HepG2 (cell line): ENCODE measurements around the gene LIMCH1. TPM values are rescaled to one million over a fixed set of nuclear protein-coding genes. Genes with fewer than 3 reads are reported as not detected.

Experiments
- ATAC-seq: fragments of 200-7000 bp; cut with Tn5 transposase; 3 replicates; pipeline ENCODE4 v1.9.1; 2020; ENCODE audit warnings: mild to moderate bottlenecking, moderate library complexity
- BruUV-seq: library from RNA; stranded (reverse); fragments of 400-500 nt; replicated peaks from 2 replicates; lab custom pipeline; 2021; lab: Mats Ljungman, UMichigan
- CTCF ChIA-PET: fragments of 300-600 bp; formaldehyde crosslinking; extraction: SDS; loops from one replicate; lab custom pipeline; 2021; ENCODE audit warnings: low total read pairs, inconsistent platforms, low intra/inter-chr PET ratio; lab: Yijun Ruan, JAX
- POLR2A ChIA-PET: fragments of 350-600 bp; sonication (Branson Sonifier 250); formaldehyde crosslinking; loops from one replicate; lab custom pipeline; 2020; ENCODE audit warnings: antibody characterized with exemption, inconsistent platforms; lab: Yijun Ruan, JAX
- DNase-seq: peaks from one replicate; pipeline ENCODE4 v3.0.0-alpha.2; 2015; ENCODE audit warnings: low spot score
- FAIRE-seq: peaks from 3 replicates; lab custom pipeline; 2011; peaks lifted over from hg19 to GRCh38; lab: Jason Lieb, UNC
- H2AFZ ChIP-seq: one replicate; pipeline ENCODE4 v1.6.1; 2011; ENCODE audit warnings: low read length, inconsistent platforms
- H3K27ac ChIP-seq: fragments of 300-600 bp; 3 replicates; pipeline ENCODE4 v1.8.0; 2011; ENCODE audit warnings: mixed run types, mild to moderate bottlenecking, mixed read lengths, low read length, inconsistent platforms; ENCODE audit not compliant: insufficient read depth; ENCODE audit errors: extremely low read length
- H3K27me3 ChIP-seq, 2 experiments: fragments of 200-600 bp in 1 of 2; 2 replicates in 1 of 2; 3 replicates in 1 of 2; pipeline versions ENCODE4 v1.6.0 to v1.8.0; 2011; ENCODE audit warnings: low read length in 2 of 2, mild to moderate bottlenecking in 2 of 2, moderate library complexity in 2 of 2, inconsistent platforms in 1 of 2; ENCODE audit not compliant: insufficient read depth in 2 of 2, control insufficient read depth in 1 of 2
- H3K36me3 ChIP-seq, 2 experiments: fragments of 200-600 bp in 1 of 2; replicated peaks in 1 of 2; 2 replicates in 1 of 2; 3 replicates in 1 of 2; pipeline versions ENCODE4 v1.5.1 to v1.8.0; 2011; ENCODE audit warnings: low read length in 2 of 2, inconsistent platforms in 1 of 2; ENCODE audit not compliant: insufficient read depth in 2 of 2, control insufficient read depth in 1 of 2
- H3K4me1 ChIP-seq: 2 replicates; pipeline ENCODE4 v1.5.1; 2012; ENCODE audit warnings: low read length, inconsistent platforms; ENCODE audit not compliant: insufficient read depth
- H3K4me2 ChIP-seq: 2 replicates; pipeline ENCODE4 v1.6.0; 2011; ENCODE audit warnings: low read depth, low read length, inconsistent platforms
- H3K4me3 ChIP-seq, 3 experiments: fragments of 200-600 bp in 1 of 3; sonication (generic), shearing (Covaris generic) in 1 of 3; replicated peaks in 1 of 3; 2 replicates each; pipeline ENCODE4 v1.5.1; 2011 to 2016; ENCODE audit warnings: low read length in 3 of 3, inconsistent platforms in 2 of 3, low read depth in 2 of 3, mild to moderate bottlenecking in 2 of 3, control low read depth in 1 of 3, mixed read lengths in 1 of 3; ENCODE audit not compliant: insufficient read depth in 1 of 3
- H3K79me2 ChIP-seq: one replicate; pipeline ENCODE4 v1.6.1; 2011; ENCODE audit warnings: low read length, inconsistent platforms; ENCODE audit not compliant: insufficient read depth
- H3K9ac ChIP-seq: 2 replicates; pipeline ENCODE4 v1.6.0; 2011; ENCODE audit warnings: mild to moderate bottlenecking, low read depth, low read length, inconsistent platforms; ENCODE audit not compliant: insufficient read depth
- H3K9me3 ChIP-seq: 2 replicates; pipeline ENCODE4 v1.5.1; 2012; ENCODE audit warnings: mild to moderate bottlenecking, low read length
- H4K20me1 ChIP-seq: 2 replicates; pipeline ENCODE4 v1.6.0; 2011; ENCODE audit warnings: inconsistent platforms, mild to moderate bottlenecking, low read length, moderate library complexity; ENCODE audit not compliant: insufficient read depth
- CENPX ChIP-seq: sonication (generic); formaldehyde crosslinking; IDR thresholded peaks from 2 replicates; pipeline ENCODE4 v1.9.0; 2021; ENCODE audit warnings: mild to moderate bottlenecking, missing genetic modification reagents, moderate library complexity
- POGK ChIP-seq: sonication (generic); formaldehyde crosslinking; conservative IDR thresholded peaks from 2 replicates; pipeline ENCODE4 v1.8.0; 2022; ENCODE audit warnings: mild to moderate bottlenecking, moderate library complexity, missing genetic modification reagents
- SKI ChIP-seq: fragments of 450-650 bp; IDR thresholded peaks from one replicate; pipeline ENCODE4 v1.6.1; 2018; ENCODE audit warnings: mild to moderate bottlenecking; ENCODE audit not compliant: partially characterized antibody
- ZNF768 ChIP-seq: sonication (generic); formaldehyde crosslinking; IDR thresholded peaks from 2 replicates; pipeline ENCODE4 v1.4.0; 2020; ENCODE audit warnings: missing genetic modification reagents
- WGBS: methylation state at CpG from one replicate; pipeline ENCODE4 v1.1.6; 2017; ENCODE audit warnings: low lambda C conversion rate; 5-methylcytosine and 5-hydroxymethylcytosine counted together
- in situ Hi-C: cut with HindIII; loops from 2 replicates; pipeline ENCODE4 v1.10.0; 2017; ENCODE audit warnings: low pct_unique_long_range_greater_than_20kb; ENCODE audit not compliant: extremely low pct_ligation_motif_present
- intact Hi-C: fragments of 100-400 bp; cut with micrococcal nuclease; formaldehyde crosslinking; loops from one replicate; pipeline ENCODE4 v1.10.0; 2022; ENCODE audit not compliant: unreplicated experiment
- polyA plus RNA-seq, 8 experiments: library from polyadenylated mRNA; depleted of rRNA in 3 of 8; stranded (reverse) in 7 of 8; unstranded in 1 of 8; fragments of >200 nt; fragmentation: Illumina TruSeq in 4 of 8; extraction: Trizol in 4 of 8; gene quantifications; 2 replicates each; pipeline versions ENCODE4 v1.2.1 to v1.2.3, GENCODE V29; 2011 to 2016; ENCODE audit warnings: low read depth in 4 of 8, missing spikeins in 1 of 8, mixed read lengths in 1 of 8; ENCODE audit not compliant: insufficient read depth in 1 of 8
- total RNA-seq, 5 experiments: library from RNA; depleted of rRNA; stranded (reverse); fragments of >200 nt; fragmentation: Illumina TruSeq; extraction: Trizol; gene quantifications; 2 replicates each; pipeline ENCODE4 v1.2.3, GENCODE V29; 2016; ENCODE audit warnings: low read depth in 1 of 5

Gene LIMCH1
- total and polyA plus RNA-seq, 2 of the 13 experiments (the other 11 are each of a cell fraction or from before 2014, with no cell fraction given), result 0.04 TPM; not detected in 1

GRCh38 chr4:41718907-41719306 is 180.9 kb downstream of the LIMCH1 start:
- no TSS peak for BruUV-seq
- Histone ChIP-seq H3K9me3 (no peaks in the 10 kb centered on the region), H3K4me2 (no peak overlapping the region), H3K27me3 (no peaks in the 10 kb centered on the region; a peak in 1 of 5 replicates), H3K9ac (no peak overlapping the region), H3K4me3 (no peak overlapping the region), H3K27ac (no peak overlapping the region), H3K36me3 (no peaks in the 10 kb centered on the region), H3K4me1 (no peaks in the 10 kb centered on the region), H4K20me1 (no peaks in the 10 kb centered on the region), H2AFZ (no peak overlapping the region), H3K79me2 (no peaks in the 10 kb centered on the region)
- intact Hi-C loops, result no loop called here
- ChIA-PET POLR2A (no interaction called here), CTCF (no interaction called here)
- DNase-seq (no peak), ATAC-seq (no peak), FAIRE-seq (no peak)
- in situ Hi-C loops, result no loop called here
- no peak for TF ChIP-seq ZNF768
- no peak for TF ChIP-seq CENPX
- TF ChIP-seq POGK (CRISPR knock-in tag), result no peak

- H3K4me1 ChIP-seq, result no peaks in the 10 kb centered on the region
- no peaks in the 10 kb centered on the region for H3K36me3 ChIP-seq
- H3K27ac ChIP-seq, result no peak overlapping the region
- no TSS peak for BruUV-seq
- CTCF ChIA-PET, result no interaction called here
- no peaks in the 10 kb centered on the region for H3K79me2 ChIP-seq
- WGBS, result 5% methylated on average over 2 of the region's 2 CpGs
- TF ChIP-seq SKI, result no peak
- intact Hi-C loops, result no loop called here
- H4K20me1 ChIP-seq, result no peaks in the 10 kb centered on the region
- H3K4me3 ChIP-seq, result no peak overlapping the region
- POLR2A ChIA-PET, result no interaction called here
- no peak overlapping the region for H3K9ac ChIP-seq
- no peak overlapping the region for H2AFZ ChIP-seq
- H3K27me3 ChIP-seq, result no peaks in the 10 kb centered on the region; a peak in 1 of 5 replicates
- ATAC-seq, result no peak
- H3K9me3 ChIP-seq, result no peaks in the 10 kb centered on the region
- no peak for FAIRE-seq
- in situ Hi-C loops, result no loop called here
- no peak overlapping the region for H3K4me2 ChIP-seq
- DNase-seq, result no peak
These were observed 181.5 kb downstream of the LIMCH1 start for GRCh38 chr4:41719417-41719816.
